HG03457 (cell line): ENCODE results near the gene CA7.
"Not testable (repeated sequence)": the region's sequence is repeated elsewhere in the genome, so short reads cannot be mapped to it uniquely, and the experiment has no call there.

Source experiments
- ATAC-seq: cut with Tn5 transposase; IDR thresholded peaks from one replicate; pipeline ENCODE4 v1.9.1; 2021; ENCODE audit warnings: moderate number of reproducible peaks; ENCODE audit not compliant: unreplicated experiment

The CA7 gene

DNA sequence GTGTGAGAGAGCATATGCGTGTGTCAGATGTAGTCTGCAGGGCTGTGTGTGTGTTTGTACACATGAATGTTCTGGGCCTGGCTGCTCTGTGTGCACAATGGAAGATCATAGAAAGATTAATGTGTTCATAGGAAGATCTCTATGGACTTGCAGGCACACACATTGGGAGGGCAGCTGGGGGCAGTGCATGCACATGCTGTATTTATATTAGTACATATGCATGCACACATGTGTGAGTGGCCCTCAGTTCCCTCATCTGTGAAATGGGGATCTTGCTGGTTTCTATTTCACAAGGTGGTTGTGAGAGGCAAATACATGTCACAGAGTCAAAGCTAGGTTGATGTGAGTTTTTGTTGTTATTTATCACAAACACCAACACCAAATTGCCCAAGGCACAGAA lies 2.1 kb downstream of the CA7 start:
- ATAC-seq = no peak

DNA sequence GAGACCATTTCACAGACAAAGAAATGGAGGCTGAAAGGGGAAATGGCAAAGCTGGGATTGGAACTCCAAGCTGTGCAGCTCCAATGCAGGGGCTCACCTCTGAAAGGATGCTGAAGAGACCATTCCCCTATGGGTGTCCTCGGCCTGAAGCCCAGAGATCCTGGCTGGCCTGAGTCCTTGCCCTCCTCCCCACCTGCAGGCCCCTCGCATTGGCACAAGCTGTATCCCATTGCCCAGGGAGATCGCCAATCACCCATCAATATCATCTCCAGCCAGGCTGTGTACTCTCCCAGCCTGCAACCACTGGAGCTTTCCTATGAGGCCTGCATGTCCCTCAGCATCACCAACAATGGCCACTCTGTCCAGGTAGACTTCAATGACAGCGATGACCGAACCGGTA lies 2.6 kb downstream of the CA7 start:
- ATAC-seq = no peak

DNA sequence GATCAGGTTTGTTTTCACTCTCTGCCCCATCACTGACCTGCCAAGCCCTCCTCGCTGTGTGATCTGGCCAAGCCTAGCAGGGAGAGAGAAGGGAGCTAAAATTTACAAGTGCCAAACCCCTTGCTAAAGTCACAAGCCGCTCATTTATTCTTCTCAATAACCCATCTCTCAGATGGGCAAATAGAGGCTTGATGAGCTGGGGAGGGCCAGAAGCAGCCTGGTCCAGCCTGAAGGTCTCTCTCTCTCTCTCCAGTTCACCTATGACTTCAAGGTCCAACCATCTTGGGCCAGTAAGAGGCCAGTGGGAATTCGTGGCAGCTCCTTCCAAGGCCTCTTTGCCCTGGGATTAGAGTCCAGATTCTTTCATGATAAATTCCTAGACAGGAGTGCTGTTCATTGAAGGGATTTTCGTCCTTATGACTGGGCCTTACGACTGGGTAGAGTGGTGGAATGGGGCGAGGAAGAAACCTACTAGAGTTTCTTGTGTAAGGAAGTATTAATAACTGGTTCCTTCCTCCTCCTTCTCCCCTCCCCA lies 3.4 kb downstream of the CA7 start:
- ATAC-seq = no peak

DNA sequence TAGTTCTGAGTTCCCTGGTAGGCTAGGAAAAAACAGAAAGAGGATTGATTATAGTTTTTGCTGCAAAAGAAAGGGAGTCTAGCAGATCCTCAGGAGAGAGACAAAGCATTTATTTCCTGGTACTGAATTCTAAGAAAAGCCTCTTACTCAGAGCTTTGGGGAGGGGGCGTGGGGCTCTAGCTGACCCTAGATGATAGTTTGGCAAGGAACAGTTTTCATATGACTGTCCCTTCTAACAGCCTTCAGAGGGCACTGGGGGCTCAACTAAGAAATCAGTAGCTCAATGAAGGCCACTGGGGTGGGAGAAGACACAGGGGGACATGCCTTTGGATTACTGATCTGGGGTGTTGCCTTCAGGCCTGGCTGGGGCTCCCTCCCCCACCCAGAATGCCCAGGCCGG lies 4.0 kb downstream of the CA7 start:
- no peak for ATAC-seq

DNA sequence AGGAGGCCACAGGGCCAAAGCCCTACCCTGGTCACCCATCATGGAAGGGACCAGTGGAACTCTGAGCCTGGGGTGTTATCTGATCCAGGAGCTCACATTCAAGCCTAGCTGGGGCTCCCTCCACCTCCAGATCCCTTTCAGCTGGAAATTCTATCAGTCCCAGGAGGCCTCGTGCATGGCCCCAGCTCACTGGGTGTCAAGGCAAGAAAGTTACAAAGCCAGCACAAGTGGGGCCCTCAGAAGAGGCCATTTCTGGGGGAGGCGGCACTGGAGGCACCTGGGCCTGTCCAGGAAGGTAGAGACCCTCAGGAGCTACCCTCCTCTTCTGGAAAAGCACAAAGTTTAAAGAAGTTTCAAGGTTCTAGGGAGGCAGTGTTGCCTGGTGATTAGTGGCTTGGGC lies 4.8 kb downstream of the CA7 start:
- ATAC-seq = no peak

DNA sequence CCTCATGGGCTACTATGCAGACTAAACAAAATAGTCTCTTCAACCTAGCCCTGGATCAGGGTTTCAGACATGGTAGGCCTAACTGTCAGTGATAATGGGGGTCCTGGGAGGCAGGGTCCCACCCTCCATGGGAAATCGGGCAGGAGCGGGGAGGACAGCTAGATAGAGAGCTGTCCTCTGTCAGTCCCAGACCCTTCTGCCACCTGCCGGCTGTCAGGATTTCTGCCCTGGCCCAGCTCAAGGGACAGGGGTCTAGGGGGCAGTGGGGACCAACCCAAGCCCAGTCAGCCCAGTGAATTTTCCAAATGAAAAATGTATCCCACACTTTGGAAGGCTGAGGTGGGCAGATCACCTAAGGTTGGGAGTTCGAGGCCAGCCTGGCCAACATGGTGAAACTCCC lies 5.3 kb downstream of the CA7 start:
- no peak for ATAC-seq

DNA sequence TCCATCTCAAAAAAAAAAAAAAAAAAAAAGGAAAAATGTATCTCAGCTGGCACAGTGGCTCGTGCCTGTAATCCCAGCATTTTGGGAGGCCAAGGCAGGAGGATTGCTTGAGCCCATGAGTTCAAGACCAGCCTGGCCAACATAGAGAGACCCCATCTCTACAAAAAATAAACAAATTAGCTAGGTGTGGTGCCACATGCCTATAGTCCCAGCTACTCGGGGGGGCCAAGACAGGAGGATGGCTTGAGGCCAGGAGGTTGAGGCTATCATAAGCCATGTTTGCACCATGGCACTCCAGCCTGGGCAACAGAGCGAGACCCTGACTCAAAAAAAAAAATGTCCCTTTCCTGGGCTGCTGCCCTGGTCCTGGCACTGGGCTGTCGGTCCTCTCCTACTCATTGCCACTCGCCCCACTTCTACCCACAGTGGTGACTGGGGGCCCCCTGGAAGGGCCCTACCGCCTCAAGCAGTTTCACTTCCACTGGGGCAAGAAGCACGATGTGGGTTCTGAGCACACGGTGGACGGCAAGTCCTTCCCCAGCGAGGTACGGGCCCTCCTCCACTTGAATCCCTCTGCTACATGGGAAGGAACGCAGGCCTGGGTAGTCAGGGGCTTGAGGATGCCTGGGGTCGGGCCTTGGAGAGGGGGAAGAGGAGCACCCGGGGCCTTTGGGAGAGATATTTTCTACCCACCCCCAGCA lies 6.1 kb downstream of the CA7 start:
- no peak for ATAC-seq

DNA sequence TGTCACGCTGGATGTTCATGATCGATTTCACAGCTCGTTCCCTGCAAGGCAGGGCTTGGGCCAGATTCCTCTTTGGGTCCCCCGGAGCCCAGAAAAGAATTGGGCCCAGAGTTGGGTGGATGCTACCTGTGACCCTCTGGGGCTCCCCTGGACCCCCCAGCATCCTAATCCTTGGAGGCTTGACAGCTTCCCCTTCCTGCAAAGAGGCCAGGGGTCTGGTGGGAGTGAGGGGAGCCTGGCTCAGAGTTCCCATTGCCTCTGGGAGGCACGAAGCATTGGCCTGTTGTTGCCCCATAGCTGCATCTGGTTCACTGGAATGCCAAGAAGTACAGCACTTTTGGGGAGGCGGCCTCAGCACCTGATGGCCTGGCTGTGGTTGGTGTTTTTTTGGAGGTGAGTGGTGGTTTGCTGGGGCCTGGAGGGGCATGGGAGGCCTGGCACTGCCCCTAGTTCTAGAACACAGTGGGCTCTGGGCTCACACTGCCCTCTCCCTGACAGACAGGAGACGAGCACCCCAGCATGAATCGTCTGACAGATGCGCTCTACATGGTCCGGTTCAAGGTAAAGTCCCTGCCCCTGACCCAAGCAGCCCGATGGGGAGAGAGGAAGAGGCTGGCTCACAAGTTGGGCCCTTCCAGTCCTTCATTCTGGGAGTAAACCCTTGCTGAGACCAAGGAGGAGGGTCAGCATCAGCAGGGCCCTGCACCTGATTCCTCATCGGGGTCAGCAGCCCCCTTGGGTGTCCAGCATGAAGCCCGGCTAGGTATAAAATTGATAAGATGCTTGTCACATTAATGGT lies 7.2 kb downstream of the CA7 start:
- ATAC-seq = no peak

DNA sequence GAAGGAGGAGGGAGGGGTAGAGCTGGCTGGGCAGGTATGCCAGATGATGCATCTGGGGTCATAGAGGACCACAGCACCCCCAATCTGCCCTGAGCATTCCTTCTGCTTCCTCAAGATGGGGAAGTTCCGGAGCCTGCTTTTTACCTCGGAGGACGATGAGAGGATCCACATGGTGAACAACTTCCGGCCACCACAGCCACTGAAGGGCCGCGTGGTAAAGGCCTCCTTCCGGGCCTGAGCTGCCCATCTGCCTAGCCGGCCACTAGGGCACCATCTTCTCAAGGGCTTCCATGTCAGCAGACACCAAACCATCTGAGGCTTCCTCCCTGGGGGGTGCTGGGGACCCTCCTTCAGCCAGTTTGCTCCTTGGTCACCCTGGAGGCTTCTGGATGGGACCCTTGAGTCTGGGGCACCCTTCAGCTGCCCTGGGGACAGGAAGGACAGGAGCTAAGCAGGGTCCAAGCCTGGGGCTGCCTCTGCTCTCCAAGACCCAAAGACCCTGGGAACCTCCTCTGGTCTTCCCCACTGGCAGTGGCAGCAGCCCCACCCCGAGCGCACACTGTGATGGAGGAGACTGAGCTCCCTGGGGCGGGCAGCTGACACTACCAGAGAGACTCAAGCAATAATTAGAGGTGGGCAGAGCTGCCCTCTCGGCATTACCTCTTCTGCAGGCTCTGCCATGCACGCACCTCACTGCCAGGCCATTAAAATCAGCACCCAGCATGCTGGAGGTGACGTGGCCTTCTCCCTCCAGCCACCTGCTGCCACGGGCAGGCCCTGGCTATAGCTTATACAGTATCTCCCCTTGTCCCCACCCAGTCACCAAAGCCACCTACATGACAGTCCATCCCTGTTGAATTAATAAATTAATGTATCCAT lies 9.3 kb downstream of the CA7 start:
- no peak for ATAC-seq

DNA sequence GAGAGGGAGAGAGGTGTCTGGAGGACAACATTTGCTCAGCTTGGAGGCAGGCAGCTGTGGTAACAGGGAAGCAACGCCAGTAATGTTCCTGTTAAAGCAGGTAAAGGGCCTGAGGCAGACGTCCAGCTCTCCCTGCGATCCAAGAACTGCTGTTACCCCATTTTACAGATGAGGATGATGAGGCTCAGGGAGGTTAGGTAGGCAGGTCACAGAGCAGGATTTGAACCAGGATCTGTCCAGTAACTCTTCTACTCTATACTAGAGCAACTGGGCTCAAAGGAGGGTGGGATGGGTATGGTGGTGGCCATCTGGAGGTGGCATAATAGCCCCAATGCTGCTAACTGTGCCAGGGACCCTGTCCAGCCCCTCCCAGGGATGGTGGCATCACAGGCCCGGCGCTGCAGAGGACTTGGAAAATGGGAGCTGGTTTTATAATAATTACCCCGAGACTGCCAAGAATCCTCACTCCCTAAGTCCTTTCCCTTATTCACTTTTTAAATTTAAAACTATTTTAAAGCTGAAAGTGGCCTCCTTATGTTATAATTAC lies 12.0 kb downstream of the CA7 start:
- no peak for ATAC-seq

DNA sequence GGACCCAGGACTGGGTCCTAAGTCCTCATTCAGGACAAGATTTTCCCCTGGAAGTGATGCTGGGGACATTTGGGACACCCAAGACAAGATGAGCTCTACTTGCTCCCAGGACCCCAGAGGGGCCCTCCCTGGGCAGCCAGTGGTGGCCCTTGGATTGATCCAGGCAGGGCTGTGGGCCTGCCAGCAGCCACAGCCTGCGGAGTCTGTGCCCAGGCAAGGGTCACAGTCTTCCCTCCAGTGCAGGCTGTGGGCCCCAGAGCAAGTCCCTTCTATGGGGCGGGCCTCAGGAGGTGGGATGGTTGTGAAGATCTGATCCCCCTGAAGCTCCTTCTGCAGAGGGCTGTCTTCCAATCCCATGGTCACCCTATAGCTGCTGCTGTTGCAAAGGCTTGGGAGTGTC lies 12.6 kb downstream of the CA7 start:
- no peak for ATAC-seq

DNA sequence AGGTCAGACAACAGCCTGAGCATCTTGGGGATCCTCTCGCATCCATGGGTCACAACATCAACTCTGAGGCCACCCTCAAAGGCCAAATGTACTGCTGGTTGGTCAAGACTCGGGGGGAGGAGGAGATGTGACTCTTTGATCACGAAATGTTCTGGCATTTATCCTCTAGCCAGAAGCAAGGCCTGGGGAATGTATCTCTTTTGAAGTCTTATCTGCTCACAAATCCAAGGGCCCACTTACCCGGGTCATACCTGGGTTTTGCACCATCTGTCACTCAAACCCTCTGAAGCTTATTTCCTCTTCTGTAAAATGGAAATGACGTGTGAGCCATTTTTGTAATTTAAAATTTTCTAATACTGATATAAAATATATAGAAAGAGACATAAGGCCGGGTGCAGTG lies 13.2 kb downstream of the CA7 start:
- ATAC-seq = no peak

DNA sequence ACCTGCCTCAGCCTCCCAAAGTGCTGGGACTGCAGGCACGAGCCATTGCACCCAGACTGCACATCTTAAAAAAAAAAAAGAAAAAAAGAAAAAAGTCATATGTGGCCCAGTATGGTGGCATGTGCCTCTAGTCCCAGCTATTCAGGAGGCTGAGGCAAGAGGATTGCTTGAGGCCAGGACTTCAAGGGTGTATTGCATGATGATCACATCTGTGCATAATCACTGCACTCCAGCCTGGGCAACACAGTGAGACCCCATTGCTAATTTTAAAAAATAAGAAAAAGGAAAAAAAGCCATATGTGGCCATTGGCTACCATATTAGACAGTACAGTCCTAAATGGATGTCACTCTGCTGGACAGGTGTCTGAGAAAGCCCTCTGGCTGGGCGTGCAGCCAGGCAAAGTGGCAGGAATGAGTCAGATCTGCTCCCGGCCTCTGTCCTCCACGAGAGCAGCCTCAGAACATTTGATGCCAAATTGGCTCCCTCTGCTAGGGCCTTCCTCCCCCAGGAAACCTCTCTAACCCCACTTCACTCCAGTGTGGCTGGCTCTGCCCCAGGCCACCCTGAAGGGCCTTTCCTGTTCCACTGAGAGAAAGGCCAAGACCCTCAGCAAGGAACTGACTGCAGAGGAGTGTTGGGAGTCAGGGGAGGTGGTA lies 14.7 kb downstream of the CA7 start:
- ATAC-seq = no peak

DNA sequence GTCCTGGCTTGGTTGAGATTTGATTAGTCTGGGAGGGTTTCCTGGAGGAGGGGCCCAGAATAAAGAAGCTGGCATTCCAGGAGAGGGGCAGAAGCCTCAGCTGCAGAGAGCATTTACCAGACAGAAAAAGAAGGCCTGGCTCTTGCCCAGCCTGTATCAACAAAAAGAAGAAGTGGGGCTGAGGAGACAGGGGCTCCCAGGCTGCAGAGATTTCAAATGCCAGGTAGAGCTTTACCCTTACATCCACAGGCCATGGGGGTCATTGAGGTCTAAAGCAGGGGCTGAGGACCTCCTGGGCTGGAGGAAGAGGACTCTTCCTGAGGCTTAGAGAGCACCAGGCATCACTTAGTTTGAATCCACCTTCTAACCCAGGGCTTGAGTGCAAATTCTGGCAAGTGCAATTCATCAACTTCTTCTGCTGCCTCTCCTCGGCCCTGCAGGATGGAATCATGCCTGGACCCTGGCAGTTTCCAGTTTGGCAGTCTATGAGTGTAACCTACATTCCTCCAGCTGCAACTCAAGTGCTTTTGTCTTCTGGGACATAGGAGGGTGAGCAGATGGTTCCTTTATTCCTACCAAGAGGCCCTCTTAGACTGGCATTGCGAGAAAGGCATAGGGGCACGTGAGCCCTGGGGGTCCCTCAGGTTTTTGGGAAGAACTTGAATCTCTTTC lies 15.3 kb downstream of the CA7 start:
- ATAC-seq = no peak

DNA sequence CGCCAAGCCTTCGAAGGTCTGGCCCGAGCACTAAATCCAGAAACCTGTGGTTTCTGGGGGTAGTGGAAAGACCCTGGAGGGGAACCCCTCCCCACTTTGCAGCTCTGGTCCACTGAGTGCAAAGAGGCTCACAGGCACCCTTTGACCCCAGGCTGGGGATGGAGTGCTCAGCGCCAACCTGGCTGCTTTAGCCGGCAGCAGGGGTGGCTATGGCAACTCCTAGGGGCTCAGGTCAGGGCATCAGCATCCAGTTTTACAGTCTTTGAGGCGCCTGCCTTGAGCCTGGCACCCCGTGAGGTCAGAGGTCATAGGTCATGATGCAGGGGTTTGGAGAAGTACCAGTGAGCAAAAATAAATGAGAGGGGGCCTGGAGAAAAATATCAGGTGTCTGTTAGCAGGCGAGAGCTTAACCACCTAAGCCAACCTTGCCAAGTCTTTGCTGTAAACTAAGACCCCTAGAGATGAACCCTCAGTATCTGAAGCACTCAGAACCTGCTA lies 17.9 kb downstream of the CA7 start:
- ATAC-seq = no peak

DNA sequence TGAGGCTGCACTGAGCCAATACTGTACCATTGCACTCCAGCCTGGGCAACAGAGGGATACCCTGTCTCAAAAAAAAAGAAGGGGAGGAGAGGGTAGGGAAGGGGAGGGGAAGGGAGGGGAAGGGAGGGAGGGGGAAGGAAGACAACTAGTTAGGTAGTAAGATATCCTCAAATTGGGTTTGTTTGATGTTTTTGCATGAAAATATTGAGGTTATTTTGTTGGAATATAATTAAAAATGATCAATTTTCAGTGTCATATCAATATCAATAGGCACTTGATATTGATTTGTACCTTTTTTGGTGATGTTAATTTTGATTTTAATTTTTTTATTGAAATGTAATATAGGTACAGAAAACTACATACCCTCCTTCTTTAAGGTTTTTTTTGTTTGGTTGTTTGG lies 19.5 kb downstream of the CA7 start:
- ATAC-seq = no peak

DNA sequence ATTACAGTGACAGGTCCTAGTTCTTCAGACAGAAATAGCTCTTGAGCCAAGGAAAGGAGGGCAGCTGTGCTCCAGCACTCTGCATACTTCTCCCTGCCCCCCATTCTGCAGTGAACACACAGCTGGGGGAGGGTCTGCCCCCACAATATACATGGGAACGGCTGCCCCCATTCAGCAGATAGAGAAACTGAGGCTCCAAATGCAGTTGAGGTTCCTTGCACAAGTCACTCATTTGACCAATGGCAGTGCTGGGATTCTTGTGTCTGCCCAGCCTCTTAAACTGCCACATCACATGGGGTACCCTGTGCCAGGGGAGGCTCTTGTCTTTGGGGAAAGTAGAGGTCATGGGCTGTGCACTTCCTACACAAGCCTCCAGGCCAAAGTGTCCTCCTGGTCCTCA lies 25.2 kb downstream of the CA7 start:
- no peak for ATAC-seq

DNA sequence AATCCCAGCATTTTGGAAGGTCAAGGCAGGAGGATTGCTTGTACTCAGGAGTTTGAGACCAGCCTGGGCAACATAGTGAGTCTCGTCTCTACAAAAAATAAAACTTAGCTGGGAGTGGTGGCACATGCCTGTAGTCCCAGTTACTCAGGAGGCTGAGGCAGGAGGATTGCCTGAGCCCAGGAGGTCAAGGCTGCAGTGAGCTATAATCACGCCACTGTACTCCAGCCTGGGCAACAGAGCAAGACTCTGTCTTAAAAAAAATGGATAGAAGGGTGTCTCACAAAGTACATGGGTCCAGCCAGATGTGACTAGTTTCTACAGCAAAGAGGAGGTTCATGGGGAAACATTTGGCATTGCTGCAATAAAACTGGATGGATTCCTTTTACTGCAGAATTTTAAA lies 27.1 kb downstream of the CA7 start:
- not testable (repeated sequence) for ATAC-seq

DNA sequence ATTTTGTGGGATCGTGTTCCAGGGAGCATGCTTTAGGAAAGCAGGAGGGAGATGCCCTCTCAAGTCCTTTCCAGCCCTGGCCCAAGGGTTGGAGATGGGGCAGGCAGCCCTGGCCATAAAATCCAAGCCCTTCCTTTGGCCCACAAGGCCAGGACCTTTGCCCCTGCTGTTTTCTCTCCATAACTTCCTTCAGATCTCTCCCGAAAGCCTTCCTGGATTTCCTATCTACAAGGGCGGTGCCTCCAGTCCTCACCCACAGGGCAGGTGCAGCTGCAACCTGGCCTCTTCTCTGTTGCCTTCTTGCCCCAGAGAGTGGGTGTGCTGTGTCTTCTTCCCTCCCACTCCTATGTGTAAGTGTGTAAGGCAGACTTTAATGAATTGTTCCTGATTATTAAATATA lies 27.6 kb downstream of the CA7 start:
- no peak for ATAC-seq

DNA sequence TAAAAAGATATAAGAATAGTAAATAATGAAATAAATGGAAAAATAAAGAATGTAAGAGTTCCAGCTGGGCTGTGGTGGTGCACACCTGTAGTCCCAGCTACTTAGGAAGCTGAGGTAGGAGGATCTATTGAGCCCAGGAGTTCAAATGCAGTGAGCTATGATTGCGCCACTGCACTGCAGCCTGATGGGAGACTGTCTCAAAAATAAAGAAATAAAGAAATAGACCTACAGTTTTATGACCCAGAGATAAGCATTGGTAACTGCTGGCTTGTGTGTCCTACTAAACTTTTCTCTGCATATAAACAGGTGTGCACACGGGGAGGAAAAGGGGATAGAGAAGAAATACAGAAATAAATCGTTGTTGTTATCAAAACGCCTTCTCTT lies 28.3 kb downstream of the CA7 start:
- no peak for ATAC-seq
